GM19467 (cell line): ENCODE results near the gene ADGRL1.

ENCODE experiments used
- ATAC-seq: cut with Tn5 transposase; IDR thresholded peaks from one replicate; pipeline ENCODE4 v1.9.1; 2021; ENCODE audit warnings: mild to moderate bottlenecking, moderate library complexity; ENCODE audit not compliant: unreplicated experiment

ADGRL1 gene

GRCh38 chr19:14115756-14116155 is 90.2 kb downstream of the ADGRL1 start:
- no peak for ATAC-seq

DNA sequence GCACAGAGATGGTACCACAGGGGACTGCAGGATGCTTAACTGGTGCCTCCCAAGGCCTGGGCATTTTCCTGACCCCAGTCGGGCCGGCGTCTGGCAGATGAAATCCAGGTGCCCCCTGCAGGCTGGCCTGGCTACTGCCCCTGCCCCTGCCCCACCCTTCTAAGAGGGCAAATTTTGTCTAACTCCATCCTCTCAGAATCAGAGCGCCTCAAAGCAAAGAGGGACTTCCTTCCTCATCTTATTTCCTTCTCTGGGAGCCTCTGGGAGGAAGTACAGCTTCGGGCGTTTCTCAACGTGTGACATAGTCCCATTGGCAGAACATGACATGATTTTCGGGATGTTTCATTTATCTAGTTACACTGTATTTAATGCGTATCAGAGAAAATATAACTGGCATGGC is 91.1 kb downstream of the ADGRL1 start:
- no peak for ATAC-seq

GRCh38 chr19:14114439-14114838 is 91.5 kb downstream of the ADGRL1 start:
- no peak for ATAC-seq

DNA sequence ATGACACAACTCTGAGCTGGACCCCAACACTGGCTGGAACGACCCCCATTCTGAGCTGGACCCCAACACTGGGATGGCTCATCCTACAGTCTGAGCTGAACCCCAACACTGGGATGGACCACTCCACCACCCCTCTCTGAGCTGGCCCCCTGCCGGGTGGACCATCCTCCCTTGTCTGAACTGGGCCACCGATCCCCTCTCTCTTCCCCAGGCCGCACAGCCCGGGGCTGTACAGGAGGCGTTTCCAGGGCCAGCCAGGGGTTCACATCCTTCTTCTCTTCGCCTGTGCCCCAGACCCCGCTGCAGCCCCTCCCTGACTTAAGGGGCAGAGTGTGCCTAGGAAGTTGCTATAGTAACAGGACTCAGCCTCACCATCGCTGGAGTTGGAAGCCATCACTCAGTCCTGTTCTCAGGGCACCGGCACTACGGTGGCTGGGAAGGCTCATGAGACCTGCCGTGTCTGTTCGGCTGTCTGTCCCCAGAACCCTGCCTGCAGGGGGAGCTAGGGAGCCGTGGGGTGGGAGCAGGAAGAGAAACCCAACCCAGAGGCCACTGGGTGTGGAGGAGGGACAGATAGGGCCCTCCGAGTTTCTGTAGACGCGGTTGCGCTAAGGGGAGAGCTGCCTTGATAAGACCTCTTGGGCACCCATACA is 92.1 kb downstream of the ADGRL1 start:
- ATAC-seq = no peak

GRCh38 chr19:14112809-14113385 is 93.1 kb downstream of the ADGRL1 start:
- no peak for ATAC-seq

GRCh38 chr19:14112051-14112808 is 93.7 kb downstream of the ADGRL1 start:
- no peak for ATAC-seq

DNA sequence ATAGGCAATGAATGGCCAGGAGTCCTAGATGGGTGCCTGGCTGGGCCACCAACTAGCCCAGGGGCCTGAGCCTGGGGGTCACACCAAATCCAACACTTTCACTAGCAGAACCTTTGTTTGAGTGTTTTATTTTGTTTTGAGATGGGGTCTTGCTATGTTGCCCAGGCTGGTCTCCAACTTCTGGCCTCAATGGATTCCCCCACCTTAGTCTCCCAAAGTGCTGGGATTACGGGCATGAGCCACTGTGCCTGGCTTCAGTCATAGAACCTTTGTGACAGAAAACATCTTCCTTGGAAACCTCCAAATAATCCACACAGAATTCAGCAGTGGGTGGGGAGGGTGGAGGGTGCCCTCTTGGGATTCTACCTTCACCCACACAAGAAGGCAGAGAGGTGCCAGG is 94.5 kb downstream of the ADGRL1 start:
- ATAC-seq = no peak

DNA sequence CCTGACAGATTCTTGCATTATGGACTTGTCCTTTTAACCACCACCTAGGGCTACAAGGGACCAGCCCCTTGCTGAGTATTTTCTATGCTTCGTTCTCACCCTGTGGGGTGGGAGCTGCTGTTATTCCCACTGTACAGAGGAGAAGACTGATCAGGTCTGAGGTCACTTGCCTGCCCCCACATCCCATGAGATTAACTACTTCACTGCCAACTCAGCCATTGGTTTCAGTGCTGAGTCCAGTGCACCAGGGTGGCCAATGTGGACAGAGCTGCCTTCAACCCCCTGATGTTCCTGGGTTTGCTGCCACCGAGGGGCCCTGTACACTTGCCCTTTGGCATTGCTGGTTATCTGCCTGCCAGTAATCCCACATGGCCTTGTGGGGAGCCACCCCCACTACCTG is 95.3 kb downstream of the ADGRL1 start:
- ATAC-seq = no peak

DNA sequence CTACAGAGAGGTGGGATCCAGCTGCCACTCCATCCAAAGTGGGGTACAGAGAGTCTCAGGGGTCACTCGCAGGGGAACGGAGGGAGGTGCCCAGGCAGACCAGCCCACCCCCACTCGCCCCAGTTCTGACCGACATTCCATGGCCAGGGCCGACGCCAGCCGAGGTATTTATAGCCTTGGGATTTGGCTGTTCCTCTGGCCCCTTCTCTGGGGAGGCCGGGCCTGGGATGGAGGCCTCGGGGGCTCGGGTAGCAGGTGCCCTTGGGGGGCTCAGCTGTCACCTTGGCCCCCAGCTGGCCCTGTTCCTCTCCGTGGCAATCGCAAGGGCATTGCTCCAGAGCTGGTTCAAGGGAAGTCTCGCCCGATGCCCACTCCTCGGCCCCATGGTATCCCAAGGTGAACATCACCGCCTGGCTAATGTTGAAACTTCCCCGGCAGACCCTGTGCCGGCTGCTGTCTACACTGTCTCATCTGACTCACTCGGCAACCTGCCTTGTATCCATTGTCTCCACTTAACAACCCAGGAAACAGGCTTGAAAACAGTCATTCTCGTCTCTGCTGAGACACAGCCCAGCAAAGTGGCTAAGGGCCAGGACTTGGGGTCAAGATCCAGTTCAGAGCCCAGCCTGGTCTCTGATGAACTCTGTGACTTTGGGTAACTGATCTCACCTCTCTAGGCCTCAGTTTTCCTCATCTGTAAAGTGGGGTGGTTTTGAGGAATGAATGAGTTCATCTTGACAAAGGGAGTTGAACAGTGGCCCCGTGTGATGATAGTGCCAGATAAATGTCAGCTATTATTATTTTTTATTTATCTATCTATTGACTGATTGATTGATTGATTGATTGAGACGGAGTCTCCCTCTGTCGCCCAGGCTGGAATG is 98.1 kb downstream of the ADGRL1 start:
- ATAC-seq = no peak

DNA sequence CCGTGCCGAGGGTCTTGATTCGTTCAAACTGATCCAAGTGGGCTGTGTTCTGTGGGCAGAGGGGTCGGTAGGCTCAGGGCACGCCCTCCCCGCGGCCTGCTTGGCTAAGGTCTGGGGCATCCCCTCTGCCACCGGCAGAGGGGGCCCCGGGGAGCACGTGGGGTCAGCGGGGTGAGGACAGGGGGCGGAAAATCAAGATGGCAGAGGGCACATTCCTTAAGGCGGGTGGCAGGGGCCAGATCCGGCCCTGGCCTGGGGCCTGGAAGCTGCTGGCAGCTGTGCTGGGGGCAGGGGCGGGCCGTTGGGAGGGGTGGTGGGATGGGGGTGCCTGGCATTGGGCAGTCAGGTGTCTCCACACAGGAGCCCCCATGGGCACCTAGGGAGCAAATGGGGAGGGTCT is 99.1 kb downstream of the ADGRL1 start:
- ATAC-seq = no peak

GRCh38 chr19:14105680-14106079 is 100.3 kb downstream of the ADGRL1 start:
- ATAC-seq = no peak

GRCh38 chr19:14103310-14103709 is 102.7 kb downstream of the ADGRL1 start:
- ATAC-seq = no peak

GRCh38 chr19:14102756-14103155 is 103.2 kb downstream of the ADGRL1 start:
- ATAC-seq = no peak

GRCh38 chr19:14102102-14102696 is 103.8 kb downstream of the ADGRL1 start:
- ATAC-seq = no peak

DNA sequence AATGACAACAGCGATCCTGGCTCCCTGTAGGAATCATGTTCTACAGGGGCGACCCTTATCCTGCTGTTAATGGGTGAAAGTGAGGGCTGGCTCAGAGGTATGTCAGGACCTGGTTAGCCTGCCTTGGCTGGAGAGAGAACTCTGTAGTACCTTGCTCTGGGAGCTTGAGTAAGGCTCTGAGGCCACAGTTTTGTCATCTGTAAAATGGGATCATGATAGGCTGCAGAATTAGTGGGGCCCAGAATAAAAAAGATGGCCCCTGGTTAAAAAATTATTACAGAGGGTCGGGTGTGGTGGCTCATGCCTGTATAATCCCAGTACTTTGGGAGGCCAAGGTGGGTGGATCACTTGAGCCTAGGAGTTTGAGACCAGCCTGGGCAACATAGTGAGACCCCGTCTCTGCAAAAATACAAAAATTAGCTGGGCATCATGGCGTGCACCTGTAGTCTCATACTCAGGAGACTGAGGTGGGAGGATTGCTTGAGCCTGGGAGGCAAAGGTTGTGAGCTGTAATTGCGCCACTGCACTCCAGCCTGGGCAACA is 104.9 kb downstream of the ADGRL1 start:
- ATAC-seq = no peak
